CD4-positive, alpha-beta T cell (primary cell): ENCODE results near the gene LDLRAD4. TPM values are rescaled to one million over a fixed set of nuclear protein-coding genes. Genes with fewer than 3 reads are reported as not detected.

Source experiments
- ATAC-seq: fragments of 200-7000 bp; cut with Tn5 transposase; one replicate; pipeline ENCODE4 v1.10.0; 2022; ENCODE audit warnings: mild to moderate bottlenecking; ENCODE audit not compliant: poor library complexity
- CTCF ChIA-PET: fragments of 350-600 bp; sonication (Branson Sonifier 250); formaldehyde crosslinking; loops from one replicate; lab custom pipeline; 2021; ENCODE audit warnings: antibody characterized with exemption, inconsistent platforms; lab: Charles Lee
- POLR2A ChIA-PET: fragments of 350-600 bp; sonication (Branson Sonifier 250); formaldehyde crosslinking; loops from one replicate; lab custom pipeline; 2021; ENCODE audit warnings: antibody characterized with exemption, inconsistent platforms; lab: Charles Lee
- DNase-seq, 14 experiments: peaks; one replicate each; pipeline ENCODE4 v3.0.0-alpha.2; 2013 to 2020; ENCODE audit warnings: mixed read lengths in 2 of 14
- H3K27ac ChIP-seq, 2 donors: one replicate each; pipeline versions ENCODE4 v1.5.1 to v1.7.0; 2013; ENCODE audit warnings: low read length in 2 of 2, low read depth in 1 of 2, mild to moderate bottlenecking in 1 of 2
- H3K27me3 ChIP-seq, 2 experiments: 1 replicate in 1 of 2; 2 replicates in 1 of 2; pipeline versions ENCODE4 v1.6.1 to v1.7.0; 2013; ENCODE audit warnings: low read length in 2 of 2, control low read depth in 1 of 2, mild to moderate bottlenecking in 1 of 2, moderate library complexity in 1 of 2; ENCODE audit not compliant: insufficient read depth in 2 of 2, control insufficient read depth in 1 of 2
- H3K36me3 ChIP-seq: one replicate; pipeline ENCODE4 v1.6.1; 2013; ENCODE audit warnings: low read length, control low read depth; ENCODE audit not compliant: insufficient read depth
- H3K4me1 ChIP-seq: one replicate; pipeline ENCODE4 v1.6.1; 2013; ENCODE audit warnings: low read length, control low read depth; ENCODE audit not compliant: insufficient read depth
- H3K4me3 ChIP-seq: one replicate; pipeline ENCODE4 v1.5.1; 2013; ENCODE audit warnings: mild to moderate bottlenecking, low read length, moderate library complexity
- H3K9me3 ChIP-seq, 2 experiments: 1 replicate in 1 of 2; 2 replicates in 1 of 2; pipeline versions ENCODE4 v1.6.1 to v1.7.0; 2013; ENCODE audit warnings: low read length in 2 of 2, mild to moderate bottlenecking in 2 of 2, control low read depth in 1 of 2, moderate library complexity in 1 of 2; ENCODE audit not compliant: control insufficient read depth in 1 of 2, insufficient read depth in 1 of 2
- H3K27ac Mint-ChIP-seq: one replicate; pipeline ENCODE4 v1.8.0; 2020; ENCODE audit warnings: mixed read lengths
- H3K27me3 Mint-ChIP-seq: one replicate; pipeline ENCODE4 v1.8.0; 2021; ENCODE audit warnings: mixed read lengths
- H3K36me3 Mint-ChIP-seq: one replicate; pipeline ENCODE4 v1.8.0; 2021; ENCODE audit warnings: low read depth, mixed read lengths
- H3K4me1 Mint-ChIP-seq: one replicate; pipeline ENCODE4 v1.8.0; 2021; ENCODE audit warnings: low read depth, mixed read lengths
- H3K4me3 Mint-ChIP-seq: one replicate; pipeline ENCODE4 v1.8.0; 2020; ENCODE audit warnings: mild to moderate bottlenecking, mixed read lengths
- H3K9me3 Mint-ChIP-seq: one replicate; pipeline ENCODE4 v1.8.0; 2020; ENCODE audit warnings: mixed read lengths
- CTCF ChIP-seq: fragments of 200-600 bp; IDR thresholded peaks from one replicate; pipeline ENCODE4 v1.8.0; 2022; ENCODE audit warnings: antibody characterized with exemption, mild to moderate bottlenecking
- intact Hi-C, 2 experiments: fragments of 100-400 bp; cut with DNase I in 1 of 2; cut with micrococcal nuclease in 1 of 2; formaldehyde crosslinking; loops; one replicate each; pipeline versions ENCODE4 v1.15.1 to v1.9.0; 2023 to 2025; cut with DNase I, micrococcal nuclease
- total RNA-seq, 174 experiments: library from RNA in 2 of 174; stranded (reverse) in 2 of 174; gene quantifications; one replicate each; pipeline ENCODE4 v1.2.3 and lab custom pipeline; 2021 to 2026

LDLRAD4 gene
- total RNA-seq, 2 experiments from 2014 or later = 51.9 to 52.7 TPM

- Mint-ChIP-seq H3K4me1 (peaks cover 80% of the 10 kb centered on the region), H3K27me3 (no peaks in the 10 kb centered on the region), H3K36me3 (peaks cover 14% of the 10 kb centered on the region), H3K4me3 (peak overlapping the region; percentile 95), H3K9me3 (no peaks in the 10 kb centered on the region), H3K27ac (peak overlapping the region; percentile 98)
- peaks cover 64% of the 10 kb centered on the region for H3K4me1 ChIP-seq
- ChIA-PET CTCF (interaction anchor here (1.3 kb wide), 1 partner anchor 165 kb away, joined by 3 read pairs; no protein-coding TSS in a partner anchor), POLR2A (interaction anchor here (0.9 to 2.2 kb wide), 3 partner anchors 9 to 166 kb away, joined by 3 to 12 read pairs (median 6); partner anchors contain the start of gene LDLRAD4)
- peak overlapping the region; percentile 91 to 94 for H3K27ac ChIP-seq
- TF ChIP-seq CTCF = no peak
- peak overlapping the region; percentile 57 for H3K4me3 ChIP-seq
- DNase-seq = peak in 8 of 14 experiments; percentile 34 to 84 (median 52)
- intact Hi-C loops = loop anchor here (2.0 to 5.0 kb wide), 6 partner anchors 55 to 345 kb away; partner anchors contain the start of genes FAM210A (in 1 of the 2), LDLRAD4 (in 1 of the 2) and RNMT (in 1 of the 2)
- H3K9me3 ChIP-seq = no peaks in the 10 kb centered on the region
- no peaks in the 10 kb centered on the region for H3K36me3 ChIP-seq
- peak; percentile 41 for ATAC-seq
- H3K27me3 ChIP-seq = no peaks in the 10 kb centered on the region
Observed at GRCh38 chr18:13381944-13382365, 163.4 kb downstream of the LDLRAD4 start.

- peaks cover 59% of the 10 kb centered on the region for H3K4me1 ChIP-seq
Observed at GRCh38 chr18:13382366-13382953, 163.9 kb downstream of the LDLRAD4 start.

More at GRCh38 chr18:13382366-13382953, 163.9 kb downstream of the LDLRAD4 start:
- ChIA-PET POLR2A (interaction anchor here (0.9 to 2.2 kb wide), 7 partner anchors 7 to 166 kb away, joined by 3 to 12 read pairs (median 4); partner anchors contain the start of gene LDLRAD4), CTCF (interaction anchor here (1.3 kb wide), 1 partner anchor 166 kb away, joined by 3 read pairs; no protein-coding TSS in a partner anchor)
- Mint-ChIP-seq H3K9me3 (no peaks in the 10 kb centered on the region), H3K4me1 (peaks cover 75% of the 10 kb centered on the region), H3K36me3 (peaks cover 14% of the 10 kb centered on the region), H3K4me3 (peak overlapping the region; percentile 95), H3K27ac (peak overlapping the region; percentile 98), H3K27me3 (no peaks in the 10 kb centered on the region)
- intact Hi-C loops = loop anchor here (2.0 to 5.0 kb wide), 6 partner anchors 55 to 345 kb away; partner anchors contain the start of genes FAM210A (in 1 of the 2), LDLRAD4 (in 1 of the 2) and RNMT (in 1 of the 2)
- TF ChIP-seq CTCF = no peak
- H3K4me3 ChIP-seq = peak overlapping the region; percentile 57
- ATAC-seq (peak; percentile 66), DNase-seq (peak in 10 of 14 experiments; percentile 33 to 88 (median 54))
- H3K9me3 ChIP-seq = no peaks in the 10 kb centered on the region
- H3K27me3 ChIP-seq = no peaks in the 10 kb centered on the region
- peak overlapping the region; percentile 91 to 94 for H3K27ac ChIP-seq
- H3K36me3 ChIP-seq = no peaks in the 10 kb centered on the region
